GM21528 (cell line): ENCODE results near the gene PER1.
"Not testable (repeated sequence)": the region's sequence is repeated elsewhere in the genome, so short reads cannot be mapped to it uniquely, and the experiment has no call there.

Experiments
- ATAC-seq: cut with Tn5 transposase; IDR thresholded peaks from one replicate; pipeline ENCODE4 v1.9.1; 2021; ENCODE audit warnings: mild to moderate bottlenecking, moderate library complexity; ENCODE audit not compliant: unreplicated experiment, low FRiP score

PER1 gene

DNA sequence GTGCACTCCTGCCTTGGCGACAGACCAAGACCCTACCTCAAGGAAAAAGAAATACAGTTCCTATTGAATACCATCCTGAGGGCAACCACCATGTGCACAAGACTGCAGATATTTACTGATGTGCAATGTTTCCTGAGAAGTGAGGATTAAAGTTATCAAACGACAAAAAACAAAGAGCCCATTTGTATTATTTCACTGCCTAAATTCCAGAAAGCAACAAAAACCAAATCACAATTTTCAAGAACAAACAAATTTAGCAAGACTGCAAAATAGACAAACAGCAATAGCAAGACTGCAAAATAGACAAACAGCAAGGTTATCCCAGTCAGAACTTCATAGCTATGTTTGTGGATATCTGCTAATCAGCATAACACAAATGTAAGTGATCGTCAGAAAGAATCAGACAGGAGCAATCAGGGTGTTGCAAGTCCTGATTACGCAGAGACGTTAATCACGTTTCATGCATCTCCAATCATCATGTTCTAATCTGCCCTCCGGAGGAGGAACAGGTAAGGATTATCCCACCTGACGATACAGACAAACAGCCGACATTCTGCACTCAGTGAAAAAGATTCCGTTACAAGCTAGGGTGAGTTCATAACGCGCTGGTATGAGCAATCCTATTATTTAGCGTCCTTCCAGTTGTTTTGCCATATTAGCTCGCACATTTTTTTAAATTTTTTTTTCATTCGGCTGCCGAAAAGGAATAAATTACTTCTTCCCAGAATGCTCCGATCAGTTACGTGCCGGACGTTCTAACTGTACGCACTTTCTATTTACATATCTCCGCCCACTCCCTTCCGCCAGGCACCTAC, 21.1 kb upstream of the PER1 start:
- peak; percentile 68 for ATAC-seq

DNA sequence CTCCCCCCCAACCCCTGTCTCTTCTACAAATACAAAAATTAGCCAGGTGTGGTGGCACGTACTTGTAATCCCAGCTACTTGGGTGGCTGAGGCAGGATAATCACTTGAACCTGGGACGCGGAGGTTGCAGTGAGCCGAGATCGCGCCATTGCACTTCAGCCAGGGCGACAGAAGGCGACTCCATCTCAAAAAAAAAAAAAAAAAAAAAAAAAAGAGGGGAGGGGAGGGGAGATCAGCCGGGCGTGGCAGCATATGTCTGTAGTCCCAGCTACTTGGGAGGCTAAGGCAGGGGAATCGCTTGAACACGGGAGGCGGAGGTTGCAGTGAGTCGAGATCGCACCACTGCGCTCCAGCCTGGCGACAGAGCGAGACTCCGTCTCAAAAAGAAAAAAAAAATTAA, 18.0 kb upstream of the PER1 start:
- not testable (repeated sequence) for ATAC-seq

GRCh38 chr17:8167526-8167925, 15.3 kb upstream of the PER1 start:
- no peak for ATAC-seq

GRCh38 chr17:8166731-8167130, 14.5 kb upstream of the PER1 start:
- no peak for ATAC-seq

DNA sequence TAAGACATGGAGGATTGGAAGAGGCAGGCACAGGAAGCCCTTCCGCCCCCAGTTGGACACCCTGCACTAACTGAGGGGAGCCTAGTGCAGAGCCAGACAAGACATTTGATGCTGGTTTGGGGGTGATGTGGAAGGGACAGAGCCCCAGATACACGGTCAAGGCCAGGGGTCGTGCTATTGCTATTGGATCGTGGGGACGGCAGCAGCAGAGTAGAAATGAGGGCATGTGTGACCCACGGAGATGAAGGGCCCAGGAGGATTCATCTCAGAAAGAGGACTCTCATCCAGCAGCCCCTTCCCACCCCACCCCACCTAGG, 12.6 kb upstream of the PER1 start:
- no peak for ATAC-seq

GRCh38 chr17:8163978-8164814, 12.0 kb upstream of the PER1 start:
- ATAC-seq: no peak

DNA sequence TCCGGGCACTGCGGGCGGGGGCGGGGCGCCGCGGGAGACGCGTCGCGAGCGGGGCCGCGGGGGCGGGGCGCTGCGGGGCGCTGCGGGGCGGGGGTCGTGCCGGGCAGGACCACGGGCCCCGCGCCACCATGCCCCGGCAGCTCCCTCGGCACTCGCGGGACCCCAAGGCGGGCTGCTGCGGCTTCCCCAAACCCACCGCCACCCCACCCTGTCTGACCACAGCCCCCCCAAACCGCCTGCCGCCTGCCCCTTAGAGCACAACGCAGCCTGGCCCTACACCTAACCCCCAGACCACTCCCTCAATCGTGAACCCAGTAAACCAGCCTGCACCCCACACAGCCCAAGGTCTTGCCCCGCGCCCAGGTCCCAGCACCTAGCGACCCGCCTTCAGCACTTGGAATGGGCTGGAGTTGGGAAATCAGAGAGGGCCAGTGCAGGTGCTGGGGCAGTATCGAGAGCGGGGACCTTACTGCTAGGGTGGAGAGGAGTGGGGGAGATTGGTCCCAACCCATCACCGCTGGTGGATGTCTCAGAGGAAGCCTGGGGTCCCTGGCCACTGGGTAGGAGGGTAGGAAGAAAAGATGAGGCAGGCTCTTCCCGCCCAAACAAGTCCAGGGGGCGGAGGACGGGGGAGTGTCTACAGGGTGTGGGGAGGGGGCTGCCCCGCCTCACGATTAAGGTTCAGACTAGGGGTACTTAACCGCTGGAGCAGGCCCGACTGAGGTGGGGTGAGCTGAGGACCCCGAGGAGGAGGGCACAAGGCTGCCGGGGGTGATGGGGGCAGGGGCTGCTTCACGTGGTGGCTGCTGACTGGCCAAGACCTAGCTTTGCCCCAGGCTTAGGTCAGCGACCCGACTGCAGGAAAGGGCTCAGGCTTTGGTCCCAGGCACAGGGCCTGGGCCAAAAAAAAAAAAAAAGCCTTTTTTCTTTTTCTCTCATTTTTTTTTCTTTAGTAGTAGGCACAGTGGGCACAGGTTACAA, 11.1 kb upstream of the PER1 start:
- ATAC-seq: no peak

DNA sequence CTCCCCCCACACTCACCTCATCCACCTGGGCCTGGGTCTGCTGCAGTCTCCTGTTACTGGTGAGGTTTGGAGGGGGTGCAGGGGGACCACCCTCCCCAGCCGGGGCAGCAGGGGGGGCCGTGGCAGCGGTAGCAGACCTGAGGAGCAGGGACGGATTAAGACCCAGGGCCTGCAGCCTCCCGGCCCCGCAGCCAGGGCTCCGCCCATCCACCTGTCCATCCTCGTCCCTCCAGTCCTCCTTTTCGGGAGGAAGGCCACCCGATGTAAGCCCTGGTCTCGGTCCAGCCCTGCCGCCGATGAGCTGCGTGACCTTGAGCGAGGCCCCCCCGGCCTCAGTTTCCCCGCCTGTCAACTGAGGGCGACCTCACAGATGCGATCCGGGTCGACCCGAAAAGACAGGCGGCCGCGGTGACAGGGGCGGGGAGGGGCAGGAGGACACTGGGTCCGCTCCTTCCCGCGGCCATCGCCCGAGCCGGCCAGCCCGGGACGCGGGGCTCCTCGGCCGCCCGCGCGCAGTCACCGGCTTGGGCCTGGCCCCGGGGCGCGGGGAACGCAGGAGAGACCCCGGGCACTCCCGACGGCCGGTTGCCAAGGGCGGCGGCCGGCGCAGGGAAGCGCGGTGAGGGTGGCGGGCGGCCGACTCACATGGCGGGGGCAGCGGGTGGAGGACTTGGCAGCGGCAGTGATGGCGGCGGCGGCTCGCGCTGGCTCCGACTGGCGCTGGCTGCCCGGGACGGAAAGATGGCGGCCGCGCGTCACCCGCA, 10.2 kb upstream of the PER1 start, which contains the start of gene VAMP2:
TSS of gene VAMP2 (minus strand) at position 716 of the 764 bp plus-strand sequence. CDS start at position 647, 69 bp downstream.
- no peak for ATAC-seq

DNA sequence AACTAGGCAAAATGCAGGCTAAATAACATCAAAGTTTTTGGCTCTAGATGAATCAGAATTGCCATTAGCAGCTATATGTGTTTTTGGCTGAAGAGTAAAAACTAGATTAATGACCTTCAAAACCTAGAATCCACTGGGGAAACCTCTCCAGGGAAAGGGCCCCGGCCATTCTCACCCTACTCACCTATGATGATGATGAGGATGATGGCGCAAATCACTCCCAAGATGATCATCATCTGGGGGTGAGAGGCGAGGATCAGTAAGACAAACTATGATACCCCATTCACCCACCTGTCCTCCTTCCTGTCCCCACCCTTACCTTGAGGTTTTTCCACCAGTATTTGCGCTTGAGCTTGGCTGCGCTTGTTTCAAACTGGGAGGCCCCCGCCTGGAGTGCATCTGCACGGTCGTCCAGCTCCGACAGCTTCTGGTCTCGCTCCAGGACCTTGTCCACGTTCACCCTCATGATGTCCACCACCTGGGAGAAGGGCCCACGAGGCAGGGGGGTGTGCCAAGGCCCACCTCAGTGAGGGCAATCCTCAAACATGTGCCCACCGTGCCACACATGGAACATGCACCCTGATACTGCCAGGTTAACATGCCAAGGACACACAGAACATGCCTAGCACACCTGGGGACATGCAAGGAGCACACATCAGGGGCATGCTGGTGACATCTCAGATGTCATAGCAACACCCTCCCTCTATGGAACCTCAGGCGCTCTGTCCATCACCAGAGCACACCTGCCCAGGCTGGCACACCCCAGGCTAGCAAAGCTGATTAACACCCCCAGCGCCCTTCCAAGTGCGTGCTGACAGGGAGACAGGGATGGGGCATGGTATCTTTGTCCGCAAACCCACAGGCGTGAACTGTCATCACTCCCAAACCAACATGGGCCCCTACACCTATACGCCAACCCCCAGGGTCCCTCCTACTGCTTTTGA, 9.4 kb upstream of the PER1 start:
- ATAC-seq: no peak

DNA sequence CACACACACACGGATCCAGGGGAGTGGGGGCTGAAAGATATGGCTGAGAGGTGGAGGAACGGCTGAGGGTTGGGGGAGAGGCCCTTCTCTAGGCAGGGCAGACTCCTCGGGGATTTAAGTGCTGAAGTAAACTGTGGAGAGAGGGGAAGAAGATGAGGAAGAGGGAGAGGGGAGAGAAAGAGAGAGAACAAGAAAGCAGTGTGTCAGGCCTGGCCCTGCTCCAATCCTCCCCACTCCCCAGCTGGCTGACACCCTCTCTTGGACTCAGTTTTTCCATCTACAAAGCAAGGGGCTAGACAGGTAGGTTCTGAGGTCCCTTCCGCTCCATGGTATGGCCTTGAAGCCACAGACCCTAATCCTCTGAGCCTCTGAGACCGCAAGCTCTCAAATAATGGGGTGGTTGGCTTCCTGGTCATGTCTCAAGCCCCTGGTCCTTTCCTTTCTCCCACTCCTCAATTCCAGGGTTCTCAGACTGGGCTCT, 8.6 kb upstream of the PER1 start:
- ATAC-seq: no peak

- no peak for ATAC-seq
These were observed 8.0 kb upstream of the PER1 start for GRCh38 chr17:8160224-8160577.

DNA sequence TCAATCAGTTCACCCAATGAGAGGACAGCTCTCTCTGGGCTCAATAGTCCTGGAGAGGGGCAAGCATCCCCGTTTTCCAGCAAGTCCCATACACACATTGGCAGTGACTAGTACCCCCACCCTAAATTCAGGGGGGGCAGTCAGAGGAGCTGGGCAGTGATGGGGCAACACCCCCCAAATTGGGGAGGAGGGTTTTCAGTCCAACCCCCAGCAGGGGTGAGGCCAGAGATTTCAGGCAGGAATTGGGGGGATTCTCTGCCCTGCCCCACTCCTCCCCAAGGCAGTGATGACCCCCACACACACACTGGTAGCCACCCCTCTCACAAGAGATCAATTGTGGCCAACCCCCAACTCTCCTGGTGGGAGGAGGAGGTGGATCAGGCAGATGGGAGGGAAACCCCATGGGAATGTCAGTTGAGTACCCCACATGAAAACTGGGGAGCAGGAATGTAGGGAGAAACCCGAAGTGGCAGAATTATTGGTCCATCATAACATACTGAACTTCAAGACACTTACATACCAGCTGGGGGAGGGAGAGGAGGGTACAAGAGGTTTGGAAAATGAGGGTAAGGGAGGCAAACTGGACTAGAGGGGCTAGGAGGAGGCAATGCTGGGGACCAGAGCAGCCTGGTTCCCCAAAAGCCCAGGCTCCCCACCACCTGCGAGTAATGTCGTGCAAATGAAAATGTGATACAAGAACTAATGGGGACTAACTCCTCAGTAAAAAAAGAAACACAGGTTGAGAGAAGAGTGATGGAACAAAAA, 7.4 kb upstream of the PER1 start:
- no peak for ATAC-seq

GRCh38 chr17:8159032-8159400, 6.8 kb upstream of the PER1 start:
- no peak for ATAC-seq

DNA sequence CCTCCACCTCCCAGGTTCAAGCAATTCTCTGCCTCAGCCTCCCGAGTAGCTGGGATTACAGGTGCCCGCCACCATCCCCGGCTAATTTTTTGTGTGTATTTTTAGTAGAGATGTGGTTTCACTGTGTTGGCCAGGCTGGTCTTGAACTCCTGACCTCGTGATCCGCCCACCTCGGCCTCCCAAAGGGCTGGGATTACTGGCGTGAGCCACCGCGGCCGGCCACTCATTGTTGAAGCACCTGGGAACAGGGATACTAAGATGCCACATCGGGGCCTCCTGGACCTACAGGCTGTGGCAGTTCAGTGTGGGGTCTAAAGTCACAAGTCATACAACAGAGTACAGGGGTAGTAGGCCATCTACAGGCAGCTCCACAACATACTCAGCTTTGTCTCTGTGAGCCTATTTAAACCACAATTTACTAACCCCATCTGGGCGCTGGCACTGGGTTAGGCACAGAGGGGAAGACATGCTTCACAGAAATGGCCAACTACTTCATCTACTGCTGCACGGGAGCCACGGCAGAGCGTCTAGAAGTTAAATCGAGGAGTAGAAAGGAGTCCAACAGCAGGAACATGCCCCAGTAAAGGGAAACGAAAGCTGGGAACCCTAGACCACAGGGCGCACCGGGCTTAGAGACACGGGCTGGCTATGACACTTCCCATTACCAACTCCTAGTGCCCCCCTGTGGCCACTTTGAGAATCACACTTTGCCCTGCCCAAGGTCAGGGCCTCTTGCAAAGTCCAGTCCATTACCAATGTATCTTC, 6.2 kb upstream of the PER1 start:
- ATAC-seq: no peak

GRCh38 chr17:8156246-8156992, 4.2 kb upstream of the PER1 start:
- ATAC-seq: peak; percentile 81

DNA sequence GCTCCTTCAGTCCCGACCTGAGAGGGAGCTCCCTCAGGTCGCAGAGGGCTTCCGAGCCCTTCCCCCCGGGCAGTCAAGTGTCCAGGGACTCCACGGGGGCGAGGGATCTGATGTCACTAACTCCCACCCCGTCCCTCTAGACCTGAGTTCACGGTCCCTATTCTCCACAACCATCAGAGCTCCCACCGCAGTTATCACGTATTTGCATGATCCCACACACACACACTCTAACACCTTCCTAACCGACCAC, 3.7 kb upstream of the PER1 start:
- no peak for ATAC-seq
